ENCODE results near the gene RPL6. TPM values are rescaled to one million over a fixed set of nuclear protein-coding genes. Genes with fewer than 3 reads are reported as not detected.

The RPL6 gene
- total RNA-seq, 2 experiments from 2014 or later, result 1,954 to 1,972 TPM

DNA sequence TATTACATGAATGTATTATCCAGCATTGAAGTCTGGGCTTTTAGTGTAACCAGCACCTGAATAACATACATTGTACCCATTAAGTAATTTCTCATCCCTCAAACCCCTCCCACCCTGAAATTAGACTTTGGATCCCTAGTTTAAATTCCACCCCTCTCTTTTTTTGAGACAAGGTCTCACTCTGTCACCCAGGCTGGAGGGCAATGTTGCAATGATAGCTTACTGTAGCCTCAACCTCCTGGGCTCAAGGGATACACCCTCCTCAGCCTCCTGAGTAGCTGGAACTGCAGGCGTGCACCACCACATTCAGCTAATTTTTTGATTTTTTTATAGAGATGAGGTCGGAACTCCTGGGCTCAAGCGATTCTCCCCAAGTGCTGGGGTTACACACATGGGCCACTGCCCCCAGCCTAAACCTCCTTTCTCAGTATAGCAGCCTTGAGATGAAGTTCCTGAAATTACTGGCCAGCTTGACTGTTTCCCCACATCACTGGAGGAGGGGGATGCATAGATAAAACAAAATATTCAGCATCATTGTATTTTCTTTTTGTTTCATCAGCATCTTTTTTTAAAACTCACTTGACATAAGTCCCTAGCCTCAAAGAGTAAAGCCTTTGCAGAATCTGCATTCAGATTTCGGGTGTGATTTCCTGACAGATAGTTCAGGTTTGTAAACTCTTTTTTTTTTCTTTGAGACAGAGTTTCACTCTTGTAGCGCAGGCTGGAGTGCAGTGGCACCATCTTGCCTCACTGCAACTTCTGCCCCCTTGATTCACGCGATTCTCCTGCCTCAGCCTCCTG, 16.4 kb upstream of the RPL6 start:
- Mint-ChIP-seq H3K36me3 (ENCODE audit: low read depth) (peaks cover 33% of the 10 kb centered on the region), H3K9me3 (no peaks in the 10 kb centered on the region), H3K4me1 (ENCODE audit: low read depth) (peaks cover 46% of the 10 kb centered on the region), H3K27ac (no peak overlapping the region), H3K27me3 (no peaks in the 10 kb centered on the region), H3K4me3 (no peak overlapping the region)
- ChIA-PET POLR2A (no interaction called here), CTCF (interaction anchor here (1.1 kb wide), 1 partner anchor 15 kb away, joined by 3 read pairs; no protein-coding TSS in a partner anchor)
- ATAC-seq (no peak), DNase-seq (no peak)
- TF ChIP-seq, protein P1, sequence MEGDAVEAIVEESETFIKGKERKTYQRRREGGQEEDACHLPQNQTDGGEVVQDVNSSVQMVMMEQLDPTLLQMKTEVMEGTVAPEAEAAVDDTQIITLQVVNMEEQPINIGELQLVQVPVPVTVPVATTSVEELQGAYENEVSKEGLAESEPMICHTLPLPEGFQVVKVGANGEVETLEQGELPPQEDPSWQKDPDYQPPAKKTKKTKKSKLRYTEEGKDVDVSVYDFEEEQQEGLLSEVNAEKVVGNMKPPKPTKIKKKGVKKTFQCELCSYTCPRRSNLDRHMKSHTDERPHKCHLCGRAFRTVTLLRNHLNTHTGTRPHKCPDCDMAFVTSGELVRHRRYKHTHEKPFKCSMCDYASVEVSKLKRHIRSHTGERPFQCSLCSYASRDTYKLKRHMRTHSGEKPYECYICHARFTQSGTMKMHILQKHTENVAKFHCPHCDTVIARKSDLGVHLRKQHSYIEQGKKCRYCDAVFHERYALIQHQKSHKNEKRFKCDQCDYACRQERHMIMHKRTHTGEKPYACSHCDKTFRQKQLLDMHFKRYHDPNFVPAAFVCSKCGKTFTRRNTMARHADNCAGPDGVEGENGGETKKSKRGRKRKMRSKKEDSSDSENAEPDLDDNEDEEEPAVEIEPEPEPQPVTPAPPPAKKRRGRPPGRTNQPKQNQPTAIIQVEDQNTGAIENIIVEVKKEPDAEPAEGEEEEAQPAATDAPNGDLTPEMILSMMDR (IDR thresholded peaks at IDR 0.05), result no peak
- intact Hi-C loops (cut with micrococcal nuclease), result no loop called here

DNA sequence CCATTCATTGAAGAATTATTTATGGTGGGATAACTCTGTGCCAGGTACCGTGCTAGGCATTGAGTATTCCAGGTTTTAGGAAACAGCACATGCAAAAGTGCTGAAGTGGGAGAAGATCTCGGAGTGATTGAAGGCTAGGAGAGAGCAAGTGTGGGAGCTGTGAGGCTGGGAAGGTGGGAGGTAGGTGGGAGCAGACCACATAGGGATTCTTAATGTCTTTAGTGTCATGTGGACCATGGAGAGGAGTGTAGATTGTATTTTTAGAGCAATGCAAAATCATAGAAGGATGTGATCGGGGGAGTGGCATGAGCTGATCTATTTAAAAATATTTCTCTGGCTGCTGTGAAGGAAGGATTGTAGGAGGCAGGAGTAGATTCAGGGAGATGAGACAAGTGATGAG, 14.7 kb upstream of the RPL6 start:
- no peak overlapping the region for H3K4me3 Mint-ChIP-seq
- H3K9me3 Mint-ChIP-seq, result no peaks in the 10 kb centered on the region
- peaks cover 53% of the 10 kb centered on the region for H3K4me1 Mint-ChIP-seq (ENCODE audit: low read depth)
- DNase-seq (no peak), ATAC-seq (no peak)
- CTCF ChIA-PET, result no interaction called here
- TF ChIP-seq, protein P1 (IDR thresholded peaks at IDR 0.05), result no peak
- no peak overlapping the region for H3K27ac Mint-ChIP-seq
- H3K27me3 Mint-ChIP-seq, result no peaks in the 10 kb centered on the region
- intact Hi-C loops (cut with micrococcal nuclease), result no loop called here
- peaks cover 35% of the 10 kb centered on the region for H3K36me3 Mint-ChIP-seq (ENCODE audit: low read depth)
- POLR2A ChIA-PET, result interaction anchor here (1.1 kb wide), 1 partner anchor 8 kb away, joined by 4 read pairs; no protein-coding TSS in a partner anchor

DNA sequence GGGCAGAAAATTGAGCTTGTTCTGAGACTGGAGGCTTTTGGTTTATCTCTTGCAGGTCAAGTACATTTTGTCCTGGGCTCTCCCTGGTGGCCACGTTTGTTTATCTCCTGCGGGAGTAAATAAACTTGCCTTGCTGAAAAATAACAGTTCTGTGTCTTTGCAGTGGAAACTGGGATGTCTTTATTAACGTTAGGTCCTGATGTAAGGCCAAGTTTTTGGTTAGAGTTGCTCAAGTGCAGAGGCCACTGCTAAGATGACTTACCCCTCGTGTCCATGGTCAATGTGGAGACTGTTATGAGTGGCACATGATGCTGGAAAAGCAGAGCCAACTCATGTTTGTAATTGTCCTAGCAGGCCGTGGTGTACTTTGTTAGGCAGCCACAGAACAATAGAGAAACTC, 13.1 kb upstream of the RPL6 start:
- peaks cover 44% of the 10 kb centered on the region for H3K4me1 Mint-ChIP-seq (ENCODE audit: low read depth)
- DNase-seq (no peak), ATAC-seq (no peak)
- H3K4me3 Mint-ChIP-seq, result no peak overlapping the region
- H3K27me3 Mint-ChIP-seq, result no peaks in the 10 kb centered on the region
- H3K27ac Mint-ChIP-seq, result no peak overlapping the region
- no peaks in the 10 kb centered on the region for H3K9me3 Mint-ChIP-seq
- TF ChIP-seq, protein P1 (IDR thresholded peaks at IDR 0.05), result no peak
- intact Hi-C loops (cut with micrococcal nuclease), result no loop called here
- ChIA-PET POLR2A (interaction anchor here (1.3 kb wide), 1 partner anchor 18 kb away, joined by 3 read pairs; no protein-coding TSS in a partner anchor), CTCF (interaction anchor here (1.8 kb wide), 1 partner anchor 11 kb away, joined by 5 read pairs; no protein-coding TSS in a partner anchor)
- peaks cover 25% of the 10 kb centered on the region for H3K36me3 Mint-ChIP-seq (ENCODE audit: low read depth)

DNA sequence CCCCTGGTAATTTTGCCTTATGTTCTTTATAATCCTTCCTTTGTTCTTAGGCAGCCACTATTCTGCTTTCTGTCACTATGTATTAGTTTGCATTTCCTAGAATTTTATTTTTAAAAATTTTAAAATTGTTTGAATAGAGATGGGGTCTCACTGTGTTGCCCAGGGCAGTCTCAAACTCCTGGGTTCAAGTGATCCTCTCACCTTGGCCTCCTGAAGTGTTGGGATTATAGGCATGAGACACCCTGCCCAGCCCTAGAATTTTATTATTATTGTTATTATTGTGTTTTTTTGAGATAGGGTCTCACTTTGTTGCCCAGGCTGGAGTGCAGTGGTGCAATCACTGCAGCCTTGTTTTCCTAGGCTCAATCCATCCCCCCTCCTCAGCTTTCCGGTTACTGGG, 12.0 kb upstream of the RPL6 start:
- Mint-ChIP-seq H3K27ac (no peak overlapping the region), H3K4me1 (ENCODE audit: low read depth) (peaks cover 50% of the 10 kb centered on the region), H3K9me3 (no peaks in the 10 kb centered on the region), H3K36me3 (ENCODE audit: low read depth) (peaks cover 25% of the 10 kb centered on the region), H3K4me3 (no peak overlapping the region), H3K27me3 (no peaks in the 10 kb centered on the region)
- ChIA-PET POLR2A (interaction anchor here (1.3 kb wide), 1 partner anchor 16 kb away, joined by 3 read pairs; no protein-coding TSS in a partner anchor), CTCF (interaction anchor here (1.8 kb wide), 1 partner anchor 10 kb away, joined by 5 read pairs; no protein-coding TSS in a partner anchor)
- DNase-seq (no peak), ATAC-seq (no peak)
- TF ChIP-seq, protein P1 (IDR thresholded peaks at IDR 0.05), result no peak
- intact Hi-C loops (cut with micrococcal nuclease), result no loop called here

DNA sequence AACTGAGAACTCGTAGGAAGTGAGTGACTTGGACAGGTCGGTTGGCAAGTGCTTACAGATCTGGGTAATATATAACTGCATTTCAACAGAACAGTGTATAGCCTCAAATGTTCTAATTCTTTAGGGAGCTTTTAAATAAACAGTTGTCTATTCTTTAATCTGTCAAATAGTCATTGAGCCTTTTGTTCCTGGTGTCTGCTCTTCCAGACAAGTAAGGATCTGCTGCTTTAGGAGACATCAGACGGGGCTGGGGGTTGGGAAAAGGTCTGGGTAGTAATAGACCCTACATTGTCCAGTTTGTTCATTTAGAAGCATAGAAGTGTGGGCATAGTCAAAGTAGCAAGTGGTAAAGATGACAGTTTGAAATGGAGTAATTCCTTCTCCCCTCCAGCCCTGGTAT, 11.3 kb upstream of the RPL6 start:
- Mint-ChIP-seq H3K4me1 (ENCODE audit: low read depth) (peaks cover 47% of the 10 kb centered on the region), H3K27ac (peak overlapping the region; percentile 58), H3K27me3 (no peaks in the 10 kb centered on the region), H3K4me3 (peak overlapping the region; percentile 62), H3K9me3 (no peaks in the 10 kb centered on the region), H3K36me3 (ENCODE audit: low read depth) (peaks cover 25% of the 10 kb centered on the region)
- TF ChIP-seq, protein P1 (IDR thresholded peaks at IDR 0.05), result no peak
- POLR2A ChIA-PET, result no interaction called here
- CTCF ChIA-PET, result no interaction called here
- ATAC-seq (no peak), DNase-seq (no peak)
- intact Hi-C loops (cut with micrococcal nuclease), result no loop called here
